ENCODE data around the gene TAPT1. TPM values are rescaled to one million over a fixed set of nuclear protein-coding genes. Genes with fewer than 3 reads are reported as not detected.

TAPT1 gene
- total RNA-seq, 1 experiment from 2014 or later: 13.8 TPM

GRCh38 chr4:16113741-16114140 is 112.5 kb downstream of the TAPT1 start:
- Histone ChIP-seq H4K20me1 (ENCODE audit: insufficient read depth) (no peaks in the 10 kb centered on the region), H3K4me1 (replicated peaks; ENCODE audit: insufficient read depth) (no peaks in the 10 kb centered on the region), H3K4me3 (no peak overlapping the region), H3K36me3 (ENCODE audit: low read depth) (no peaks in the 10 kb centered on the region), H3K79me2 (ENCODE audit: low read depth) (no peaks in the 10 kb centered on the region), H3F3A (ENCODE audit: insufficient read depth, low read depth) (no peaks in the 10 kb centered on the region), H3K9me2 (ENCODE audit: insufficient read depth) (no peaks in the 10 kb centered on the region), H3K27me3 (ENCODE audit: insufficient read depth, low read depth) (no peaks in the 10 kb centered on the region; the same call in 1 of the 2 replicates), H3K27ac (no peak overlapping the region), H3K9me3 (ENCODE audit: insufficient read depth, low read depth) (no peaks in the 10 kb centered on the region), H2AFZ (no peak overlapping the region), H3K4me2 (no peak overlapping the region)
- ChIA-PET POLR2A (ENCODE audit: unreplicated experiment) (no interaction called here), CTCF (no interaction called here)
- intact Hi-C loops (cut with micrococcal nuclease; ENCODE audit: unreplicated experiment): no loop called here
- DNase-seq: no peak
- BruUV-seq (replicated peaks): no TSS peak
- TF ChIP-seq EZH2 (IDR thresholded peaks at IDR 0.05; ENCODE audit: low read depth) (no peak), CTCF (conservative IDR thresholded peaks at IDR 0.05) (no peak)

GRCh38 chr4:16111533-16111932 is 114.7 kb downstream of the TAPT1 start:
- Histone ChIP-seq H3K36me3 (ENCODE audit: low read depth) (no peaks in the 10 kb centered on the region), H3K4me1 (replicated peaks; ENCODE audit: insufficient read depth) (no peaks in the 10 kb centered on the region), H3K27ac (no peak overlapping the region), H3F3A (ENCODE audit: insufficient read depth, low read depth) (no peaks in the 10 kb centered on the region), H4K20me1 (ENCODE audit: insufficient read depth) (no peaks in the 10 kb centered on the region), H3K9me2 (ENCODE audit: insufficient read depth) (no peaks in the 10 kb centered on the region), H3K79me2 (ENCODE audit: low read depth) (no peaks in the 10 kb centered on the region), H3K4me3 (no peak overlapping the region), H2AFZ (no peak overlapping the region), H3K4me2 (no peak overlapping the region), H3K27me3 (ENCODE audit: insufficient read depth, low read depth) (no peaks in the 10 kb centered on the region; the same call in 1 of the 2 replicates), H3K9me3 (ENCODE audit: insufficient read depth, low read depth) (no peaks in the 10 kb centered on the region)
- intact Hi-C loops (cut with micrococcal nuclease; ENCODE audit: unreplicated experiment): no loop called here
- ChIA-PET POLR2A (ENCODE audit: unreplicated experiment) (no interaction called here), CTCF (no interaction called here)
- DNase-seq: no peak
- TF ChIP-seq CTCF (conservative IDR thresholded peaks at IDR 0.05) (no peak), EZH2 (IDR thresholded peaks at IDR 0.05; ENCODE audit: low read depth) (no peak)
- no TSS peak for BruUV-seq (replicated peaks)

- H3K9me3 ChIP-seq (ENCODE audit: insufficient read depth, low read depth): no peaks in the 10 kb centered on the region
- H3K4me2 ChIP-seq: no peak overlapping the region
- POLR2A ChIA-PET (ENCODE audit: unreplicated experiment): no interaction called here
- H4K20me1 ChIP-seq (ENCODE audit: insufficient read depth): no peaks in the 10 kb centered on the region
- no peak overlapping the region for H3K27ac ChIP-seq
- H3K79me2 ChIP-seq (ENCODE audit: low read depth): no peaks in the 10 kb centered on the region
- CTCF ChIA-PET: interaction anchor here (0.6 kb wide), 1 partner anchor 1361 kb away, joined by 4 read pairs; no protein-coding TSS in a partner anchor
- intact Hi-C loops (cut with micrococcal nuclease; ENCODE audit: unreplicated experiment): no loop called here
- DNase-seq: no peak
- no peaks in the 10 kb centered on the region for H3K9me2 ChIP-seq (ENCODE audit: insufficient read depth)
- H2AFZ ChIP-seq: no peak overlapping the region
- H3K36me3 ChIP-seq (ENCODE audit: low read depth): no peaks in the 10 kb centered on the region
- TF ChIP-seq EZH2 (IDR thresholded peaks at IDR 0.05; ENCODE audit: low read depth): no peak
- TF ChIP-seq CTCF (conservative IDR thresholded peaks at IDR 0.05): no peak
- no peaks in the 10 kb centered on the region; the same call in 1 of the 2 replicates for H3K27me3 ChIP-seq (ENCODE audit: insufficient read depth, low read depth)
- BruUV-seq (replicated peaks): no TSS peak
- no peaks in the 10 kb centered on the region for H3K4me1 ChIP-seq (replicated peaks; ENCODE audit: insufficient read depth)
- no peaks in the 10 kb centered on the region for H3F3A ChIP-seq (ENCODE audit: insufficient read depth, low read depth)
- no peak overlapping the region for H3K4me3 ChIP-seq
These were observed 115.5 kb downstream of the TAPT1 start for GRCh38 chr4:16110661-16111290.

Other genes with a start within 250 kb of the TAPT1 start
- not detected in 2 replicates for gene PROM1, start 142.4 kb downstream of the TAPT1 start, total RNA-seq (2021)

All from PC-9 (cell line).